Sigmoid colon (tissue), 7 donors: ENCODE results near the gene ERGIC1. TPM values are rescaled to one million over a fixed set of nuclear protein-coding genes. Genes with fewer than 3 reads are reported as not detected.
A peak's percentile ranks its signal among the peaks of the same experiment; 100 is the strongest.

Experiments
- DNase-seq: peaks from one replicate; pipeline ENCODE4 v3.0.0-alpha.2; 2019
- H3K27ac ChIP-seq, 4 donors: fragments of 200-600 bp; sonication (generic); one replicate each; pipeline ENCODE4 v1.5.1; 2016 to 2019; ENCODE audit warnings: mild to moderate bottlenecking in 1 of 4
- H3K27me3 ChIP-seq, 3 donors: fragments of 200-600 bp; sonication (generic); one replicate each; pipeline ENCODE4 v1.5.1; 2019; ENCODE audit warnings: mild to moderate bottlenecking in 1 of 3
- H3K36me3 ChIP-seq, 4 donors: fragments of 200-600 bp; sonication (generic); one replicate each; pipeline ENCODE4 v1.5.1; 2016 to 2019
- H3K4me1 ChIP-seq, 4 donors: fragments of 200-600 bp; sonication (generic); one replicate each; pipeline ENCODE4 v1.5.1; 2017 to 2019
- H3K4me3 ChIP-seq, 4 donors: fragments of 200-600 bp; sonication (generic); one replicate each; pipeline ENCODE4 v1.5.1; 2017 to 2019; ENCODE audit warnings: mild to moderate bottlenecking in 2 of 4, moderate library complexity in 1 of 4
- H3K9me3 ChIP-seq, 4 donors: fragments of 200-600 bp in 3 of 4; sonication (generic) in 3 of 4; one replicate each; pipeline versions ENCODE4 v1.5.1 to v1.6.1; 2013 to 2019
- CTCF ChIP-seq, 4 experiments: fragments of 450-650 bp in 3 of 4; fragments of 200-600 bp in 1 of 4; IDR thresholded peaks; one replicate each; pipeline ENCODE4 v1.5.1; 2016 to 2019; ENCODE audit warnings: antibody characterized with exemption in 4 of 4, mild to moderate bottlenecking in 3 of 4, moderate library complexity in 2 of 4
- EP300 ChIP-seq, 4 donors: sonication (generic); formaldehyde crosslinking; IDR thresholded peaks; one replicate each; pipeline ENCODE4 v1.6.1; 2017; ENCODE audit warnings: antibody characterized with exemption in 4 of 4
- POLR2A ChIP-seq, 2 donors: fragments of 450-650 bp; IDR thresholded peaks; one replicate each; pipeline ENCODE4 v1.6.1; 2016; ENCODE audit warnings: antibody characterized with exemption in 2 of 2, mild to moderate bottlenecking in 2 of 2, moderate library complexity in 2 of 2
- POLR2AphosphoS5 ChIP-seq, 4 donors: sonication (generic); formaldehyde crosslinking; IDR thresholded peaks; one replicate each; pipeline ENCODE4 v1.6.1; 2017; ENCODE audit warnings: antibody characterized with exemption in 4 of 4
- WGBS, 2 donors: extraction: QIAGEN DNeasy Blood & Tissue Kit; methylation state at CpG; one replicate each; pipeline ENCODE4 v1.1.7; 2013; 5-methylcytosine and 5-hydroxymethylcytosine counted together
- intact Hi-C: fragments of 100-400 bp; cut with DNase I; formaldehyde crosslinking; loops from one replicate; pipeline ENCODE4 v1.15.1; 2023
- polyA plus RNA-seq, 3 donors: library from polyadenylated mRNA; stranded (reverse); fragments of 200-250 nt; gene quantifications; one replicate each; pipeline ENCODE4 v1.2.3, GENCODE V29; 2013
- total RNA-seq, 4 donors: library from RNA; depleted of rRNA; stranded (reverse); fragments of >200 nt; gene quantifications; one replicate each; pipeline ENCODE4 v1.1.0, GENCODE V29; 2016
- donor health status: healthy with polysubstance abuse.
- donor health status: Bipolar disorder and iron deficiency.
- donor health status: healthy.

The ERGIC1 gene
- total and polyA plus RNA-seq, 7 donors: 80.6 to 160 (median 117) TPM

GRCh38 chr5:172881691-172882370, 47.8 kb downstream of the ERGIC1 start:
- Histone ChIP-seq H3K4me1 (peaks cover 0 to 17% (median 11%) of the 10 kb centered on the region in 4 donors), H3K4me3 (no peak overlapping the region), H3K36me3 (peaks cover 0 to 3% (median 0%) of the 10 kb centered on the region in 4 donors), H3K27me3 (no peaks in the 10 kb centered on the region), H3K27ac (peak overlapping the region in 1 of 4 donors; percentile 70), H3K9me3 (no peaks in the 10 kb centered on the region)
- 86 to 87% methylated on average over 8 of the region's 8 CpGs for WGBS, 2 donors
- intact Hi-C loops: no loop called here
- TF ChIP-seq POLR2AphosphoS5 (IDR thresholded peaks at IDR 0.05) (peak in 1 of 4 donors; percentile 38), POLR2A (IDR thresholded peaks at IDR 0.05) (no peak), CTCF (IDR thresholded peaks at IDR 0.05) (no peak)
- no peak for DNase-seq

- peak overlapping the region in 1 of 4 donors; percentile 96 for H3K27ac ChIP-seq
- no peaks in the 10 kb centered on the region for H3K9me3 ChIP-seq
- 90 to 94% methylated on average over 3 of the region's 3 CpGs for WGBS, 2 donors
- H3K36me3 ChIP-seq: peaks cover 0 to 3% (median 0%) of the 10 kb centered on the region in 4 donors
- no peak overlapping the region for H3K4me3 ChIP-seq
- intact Hi-C loops: no loop called here
- no peak for DNase-seq
- peaks cover 0 to 29% (median 23%) of the 10 kb centered on the region in 4 donors for H3K4me1 ChIP-seq
- TF ChIP-seq POLR2AphosphoS5 (IDR thresholded peaks at IDR 0.05): no peak
- H3K27me3 ChIP-seq: no peaks in the 10 kb centered on the region
Measured at GRCh38 chr5:172883066-172883465, 49.0 kb downstream of the ERGIC1 start.

GRCh38 chr5:172885597-172886340, 51.7 kb downstream of the ERGIC1 start:
- Histone ChIP-seq H3K27me3 (no peaks in the 10 kb centered on the region), H3K27ac (peak overlapping the region; percentile 82 to 96 (median 90)), H3K4me3 (no peak overlapping the region), H3K36me3 (peaks cover 3 to 19% (median 7%) of the 10 kb centered on the region in 4 donors), H3K9me3 (no peaks in the 10 kb centered on the region), H3K4me1 (peaks cover 0 to 33% (median 31%) of the 10 kb centered on the region in 4 donors)
- DNase-seq: peak; percentile 77
- intact Hi-C loops: loop anchor here (2.0 kb wide), 1 partner anchor 13 kb away; no protein-coding TSS in a partner anchor
- TF ChIP-seq POLR2AphosphoS5 (IDR thresholded peaks at IDR 0.05) (no peak), CTCF (IDR thresholded peaks at IDR 0.05) (no peak), EP300 (IDR thresholded peaks at IDR 0.05) (no peak), POLR2A (IDR thresholded peaks at IDR 0.05) (no peak)
- WGBS, 2 donors: 90% methylated on average over 23 of the region's 23 CpGs

GRCh38 chr5:172886476-172886875, 52.4 kb downstream of the ERGIC1 start:
- DNase-seq: no peak
- TF ChIP-seq POLR2A (IDR thresholded peaks at IDR 0.05) (no peak), CTCF (IDR thresholded peaks at IDR 0.05) (no peak), EP300 (IDR thresholded peaks at IDR 0.05) (no peak), POLR2AphosphoS5 (IDR thresholded peaks at IDR 0.05) (no peak)
- H3K36me3 ChIP-seq: peaks cover 3 to 23% (median 7%) of the 10 kb centered on the region in 4 donors
- intact Hi-C loops: loop anchor here (2.0 kb wide), 1 partner anchor 14 kb away; no protein-coding TSS in a partner anchor
- peak overlapping the region; percentile 82 to 96 (median 90) for H3K27ac ChIP-seq
- peak overlapping the region in 1 of 4 donors; percentile 26 for H3K4me3 ChIP-seq
- H3K4me1 ChIP-seq: peaks cover 0 to 40% (median 38%) of the 10 kb centered on the region in 4 donors
- WGBS, 2 donors: 85 to 92% methylated on average over 6 of the region's 6 CpGs
- no peaks in the 10 kb centered on the region for H3K9me3 ChIP-seq
- no peaks in the 10 kb centered on the region for H3K27me3 ChIP-seq

GRCh38 chr5:172886974-172887501, 53.0 kb downstream of the ERGIC1 start:
- TF ChIP-seq CTCF (IDR thresholded peaks at IDR 0.05): no peak
- peak in 1 of 2 donors; percentile 43 for TF ChIP-seq POLR2A (IDR thresholded peaks at IDR 0.05)
- TF ChIP-seq POLR2AphosphoS5 (IDR thresholded peaks at IDR 0.05): peak; percentile 54 to 84 (median 74)
- TF ChIP-seq EP300 (IDR thresholded peaks at IDR 0.05): peak in 3 of 4 donors; percentile 43 to 85 (median 70)
- Histone ChIP-seq H3K9me3 (no peaks in the 10 kb centered on the region), H3K4me1 (peaks cover 0 to 46% (median 44%) of the 10 kb centered on the region in 4 donors), H3K36me3 (peaks cover 3 to 23% (median 7%) of the 10 kb centered on the region in 4 donors), H3K4me3 (peak overlapping the region in 2 of 4 donors; percentile 14 to 26), H3K27ac (peak overlapping the region; percentile 82 to 96 (median 90)), H3K27me3 (no peaks in the 10 kb centered on the region)
- DNase-seq: peak; percentile 94
- intact Hi-C loops: loop anchor here (2.0 kb wide), 1 partner anchor 14 kb away; no protein-coding TSS in a partner anchor
- 88 to 91% methylated on average over 17 of the region's 17 CpGs for WGBS, 2 donors
